ENCODE results near the gene NPBWR2. TPM values are rescaled to one million over a fixed set of nuclear protein-coding genes. Genes with fewer than 3 reads are reported as not detected.

The NPBWR2 gene
- total RNA-seq, 1 experiment from 2014 or later = not detected

DNA sequence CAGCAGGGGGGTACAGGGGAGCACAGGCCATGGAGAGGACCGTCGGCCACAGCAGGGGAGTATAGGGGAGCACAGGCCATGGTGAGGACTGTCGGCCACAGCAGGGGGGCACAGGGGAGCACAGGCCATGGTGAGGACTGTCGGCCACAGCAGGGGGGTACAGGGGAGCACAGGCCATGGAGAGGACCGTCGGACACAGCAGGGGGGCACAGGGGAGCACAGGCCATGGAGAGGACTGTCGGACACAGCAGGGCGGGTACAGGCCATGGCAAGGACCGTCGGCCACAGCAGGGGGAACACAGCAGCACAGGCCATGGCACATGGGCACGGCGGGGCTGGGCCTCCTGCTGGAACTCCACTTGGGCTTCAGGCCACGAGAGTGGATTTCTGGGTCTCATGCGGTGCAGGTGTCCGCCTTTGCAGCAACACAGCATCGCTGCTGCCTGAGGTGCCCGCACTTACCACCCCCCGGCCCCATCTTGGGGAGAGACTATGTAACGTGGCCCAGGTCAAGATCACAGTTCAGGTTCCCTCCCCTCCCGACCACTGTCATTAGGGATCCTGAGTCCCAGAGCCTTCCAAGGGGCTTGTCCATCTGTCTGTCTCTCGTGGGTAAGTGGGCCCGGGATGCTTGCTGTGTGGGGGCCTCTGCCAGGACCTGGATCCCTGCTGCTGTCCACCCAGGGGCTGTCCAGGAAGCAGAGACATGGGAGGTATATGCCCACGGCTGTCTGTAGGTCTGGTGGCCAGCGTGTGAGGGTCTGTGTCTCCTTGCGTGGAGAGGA, 2.5 kb downstream of the NPBWR2 start:
- Histone ChIP-seq H3K27ac (ENCODE audit: low read depth, low read length) (no peak overlapping the region), H2AFZ (ENCODE audit: low read depth, low read length, poor library complexity, severe bottlenecking) (no peak overlapping the region), H4K20me1 (ENCODE audit: insufficient read depth) (no peaks in the 10 kb centered on the region), H3K36me3 (ENCODE audit: control insufficient read depth in 1 of 2, insufficient read depth in 2 of 2, low read length in 2 of 2) (no peaks in the 10 kb centered on the region), H3K9me2 (ENCODE audit: insufficient read depth) (no peaks in the 10 kb centered on the region), H3K4me2 (ENCODE audit: low read length) (no peak overlapping the region), H3K4me1 (ENCODE audit: control insufficient read depth in 1 of 2, insufficient read depth in 2 of 2, low read length in 2 of 2) (peaks cover 4 to 13% of the 10 kb centered on the region in 2 experiments; a peak in 2 of 4 replicates), H3K27me3 (ENCODE audit: insufficient read depth, low read length) (no peaks in the 10 kb centered on the region), H3K9ac (ENCODE audit: low read length) (no peak overlapping the region), H3K4me3 (replicated peaks in 1 of 2; ENCODE audit: low read depth in 1 of 2, low read length in 2 of 2) (no peak overlapping the region), H3K9me3 (ENCODE audit: control insufficient read depth in 1 of 2, insufficient read depth in 1 of 2, low read depth in 1 of 2, low read length in 2 of 2) (no peaks in the 10 kb centered on the region), H3K79me2 (ENCODE audit: insufficient read depth, low read length) (no peaks in the 10 kb centered on the region)
- ChIA-PET POLR2A (no interaction called here), CTCF (no interaction called here), RAD21 (ENCODE audit: low non-redundant PET in 1 of 2, low total read pairs in 2 of 2, uncharacterized antibody in 2 of 2, unreplicated experiment in 2 of 2) (no interaction called here)
- TF ChIP-seq SP1 (IDR thresholded peaks at IDR 0.05; ENCODE audit: low read depth) (no peak), ELF1 (IDR thresholded peaks at IDR 0.05; ENCODE audit: borderline replicate concordance, low read depth) (no peak), FOSL1 (IDR thresholded peaks at IDR 0.05; ENCODE audit: low read depth) (no peak), EZH2 (IDR thresholded peaks at IDR 0.05) (no peak), EZH2phosphoT487 (IDR thresholded peaks at IDR 0.05; ENCODE audit: borderline replicate concordance) (no peak), YY1 (IDR thresholded peaks at IDR 0.05; ENCODE audit: extremely low read depth, insufficient replicate concordance, low read depth, low read length) (no peak), TCF7L2 (IDR thresholded peaks at IDR 0.05; ENCODE audit: borderline replicate concordance, extremely low read depth, insufficient read depth, insufficient read length) (no peak), SRF (IDR thresholded peaks at IDR 0.05; ENCODE audit: low read depth) (no peak), POLR2AphosphoS5 (IDR thresholded peaks at IDR 0.05; ENCODE audit: low read depth, low read length) (no peak)
- TF ChIP-seq, protein P1, sequence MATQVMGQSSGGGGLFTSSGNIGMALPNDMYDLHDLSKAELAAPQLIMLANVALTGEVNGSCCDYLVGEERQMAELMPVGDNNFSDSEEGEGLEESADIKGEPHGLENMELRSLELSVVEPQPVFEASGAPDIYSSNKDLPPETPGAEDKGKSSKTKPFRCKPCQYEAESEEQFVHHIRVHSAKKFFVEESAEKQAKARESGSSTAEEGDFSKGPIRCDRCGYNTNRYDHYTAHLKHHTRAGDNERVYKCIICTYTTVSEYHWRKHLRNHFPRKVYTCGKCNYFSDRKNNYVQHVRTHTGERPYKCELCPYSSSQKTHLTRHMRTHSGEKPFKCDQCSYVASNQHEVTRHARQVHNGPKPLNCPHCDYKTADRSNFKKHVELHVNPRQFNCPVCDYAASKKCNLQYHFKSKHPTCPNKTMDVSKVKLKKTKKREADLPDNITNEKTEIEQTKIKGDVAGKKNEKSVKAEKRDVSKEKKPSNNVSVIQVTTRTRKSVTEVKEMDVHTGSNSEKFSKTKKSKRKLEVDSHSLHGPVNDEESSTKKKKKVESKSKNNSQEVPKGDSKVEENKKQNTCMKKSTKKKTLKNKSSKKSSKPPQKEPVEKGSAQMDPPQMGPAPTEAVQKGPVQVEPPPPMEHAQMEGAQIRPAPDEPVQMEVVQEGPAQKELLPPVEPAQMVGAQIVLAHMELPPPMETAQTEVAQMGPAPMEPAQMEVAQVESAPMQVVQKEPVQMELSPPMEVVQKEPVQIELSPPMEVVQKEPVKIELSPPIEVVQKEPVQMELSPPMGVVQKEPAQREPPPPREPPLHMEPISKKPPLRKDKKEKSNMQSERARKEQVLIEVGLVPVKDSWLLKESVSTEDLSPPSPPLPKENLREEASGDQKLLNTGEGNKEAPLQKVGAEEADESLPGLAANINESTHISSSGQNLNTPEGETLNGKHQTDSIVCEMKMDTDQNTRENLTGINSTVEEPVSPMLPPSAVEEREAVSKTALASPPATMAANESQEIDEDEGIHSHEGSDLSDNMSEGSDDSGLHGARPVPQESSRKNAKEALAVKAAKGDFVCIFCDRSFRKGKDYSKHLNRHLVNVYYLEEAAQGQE (IDR thresholded peaks at IDR 0.05; ENCODE audit: low read depth) = no peak
- TF ChIP-seq, protein P2, sequence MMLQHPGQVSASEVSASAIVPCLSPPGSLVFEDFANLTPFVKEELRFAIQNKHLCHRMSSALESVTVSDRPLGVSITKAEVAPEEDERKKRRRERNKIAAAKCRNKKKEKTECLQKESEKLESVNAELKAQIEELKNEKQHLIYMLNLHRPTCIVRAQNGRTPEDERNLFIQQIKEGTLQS (IDR thresholded peaks at IDR 0.05) = no peak
- TF ChIP-seq, protein P3, sequence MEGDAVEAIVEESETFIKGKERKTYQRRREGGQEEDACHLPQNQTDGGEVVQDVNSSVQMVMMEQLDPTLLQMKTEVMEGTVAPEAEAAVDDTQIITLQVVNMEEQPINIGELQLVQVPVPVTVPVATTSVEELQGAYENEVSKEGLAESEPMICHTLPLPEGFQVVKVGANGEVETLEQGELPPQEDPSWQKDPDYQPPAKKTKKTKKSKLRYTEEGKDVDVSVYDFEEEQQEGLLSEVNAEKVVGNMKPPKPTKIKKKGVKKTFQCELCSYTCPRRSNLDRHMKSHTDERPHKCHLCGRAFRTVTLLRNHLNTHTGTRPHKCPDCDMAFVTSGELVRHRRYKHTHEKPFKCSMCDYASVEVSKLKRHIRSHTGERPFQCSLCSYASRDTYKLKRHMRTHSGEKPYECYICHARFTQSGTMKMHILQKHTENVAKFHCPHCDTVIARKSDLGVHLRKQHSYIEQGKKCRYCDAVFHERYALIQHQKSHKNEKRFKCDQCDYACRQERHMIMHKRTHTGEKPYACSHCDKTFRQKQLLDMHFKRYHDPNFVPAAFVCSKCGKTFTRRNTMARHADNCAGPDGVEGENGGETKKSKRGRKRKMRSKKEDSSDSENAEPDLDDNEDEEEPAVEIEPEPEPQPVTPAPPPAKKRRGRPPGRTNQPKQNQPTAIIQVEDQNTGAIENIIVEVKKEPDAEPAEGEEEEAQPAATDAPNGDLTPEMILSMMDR (IDR thresholded peaks at IDR 0.05 in 2 of 3, conservative IDR thresholded peaks at IDR 0.05 in 1 of 3; ENCODE audit: borderline replicate concordance in 1 of 3, insufficient read depth in 1 of 3, low read depth in 2 of 3, low read length in 2 of 3) = no peak
- TF ChIP-seq, protein P4, sequence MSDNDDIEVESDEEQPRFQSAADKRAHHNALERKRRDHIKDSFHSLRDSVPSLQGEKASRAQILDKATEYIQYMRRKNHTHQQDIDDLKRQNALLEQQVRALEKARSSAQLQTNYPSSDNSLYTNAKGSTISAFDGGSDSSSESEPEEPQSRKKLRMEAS (IDR thresholded peaks at IDR 0.05) = no peak
- TF ChIP-seq, protein P5, sequence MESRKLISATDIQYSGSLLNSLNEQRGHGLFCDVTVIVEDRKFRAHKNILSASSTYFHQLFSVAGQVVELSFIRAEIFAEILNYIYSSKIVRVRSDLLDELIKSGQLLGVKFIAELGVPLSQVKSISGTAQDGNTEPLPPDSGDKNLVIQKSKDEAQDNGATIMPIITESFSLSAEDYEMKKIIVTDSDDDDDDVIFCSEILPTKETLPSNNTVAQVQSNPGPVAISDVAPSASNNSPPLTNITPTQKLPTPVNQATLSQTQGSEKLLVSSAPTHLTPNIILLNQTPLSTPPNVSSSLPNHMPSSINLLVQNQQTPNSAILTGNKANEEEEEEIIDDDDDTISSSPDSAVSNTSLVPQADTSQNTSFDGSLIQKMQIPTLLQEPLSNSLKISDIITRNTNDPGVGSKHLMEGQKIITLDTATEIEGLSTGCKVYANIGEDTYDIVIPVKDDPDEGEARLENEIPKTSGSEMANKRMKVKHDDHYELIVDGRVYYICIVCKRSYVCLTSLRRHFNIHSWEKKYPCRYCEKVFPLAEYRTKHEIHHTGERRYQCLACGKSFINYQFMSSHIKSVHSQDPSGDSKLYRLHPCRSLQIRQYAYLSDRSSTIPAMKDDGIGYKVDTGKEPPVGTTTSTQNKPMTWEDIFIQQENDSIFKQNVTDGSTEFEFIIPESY (IDR thresholded peaks at IDR 0.05; ENCODE audit: extremely low read depth, insufficient replicate concordance, low read length) = no peak
- intact Hi-C loops (cut with micrococcal nuclease) = no loop called here
- DNase-seq (ENCODE audit: low read depth, low spot score) (no peak), ATAC-seq (no peak)
- BruUV-seq (replicated peaks) = no TSS peak
